Neuronal stem cell (in vitro differentiated cells): ENCODE data around the gene PSORS1C2.
"Not testable (repeated sequence)": the region's sequence is repeated elsewhere in the genome, so short reads cannot be mapped to it uniquely, and the experiment has no call there.

ENCODE experiments used
- DNase-seq: peaks from one replicate; pipeline ENCODE4 v3.0.0-alpha.2; 2013; ENCODE audit warnings: low spot score
- H2AFZ ChIP-seq: one replicate; pipeline ENCODE4 v1.6.1; 2013; ENCODE audit warnings: mild to moderate bottlenecking, low read length, inconsistent platforms
- H2AK5ac ChIP-seq: 2 replicates; pipeline ENCODE4 v1.6.1; 2013; ENCODE audit warnings: low read depth, mild to moderate bottlenecking, inconsistent platforms, low read length, moderate library complexity, mixed read lengths
- H2BK120ac ChIP-seq: 2 replicates; pipeline ENCODE4 v1.6.1; 2013; ENCODE audit warnings: low read depth, mild to moderate bottlenecking, inconsistent platforms, low read length, moderate library complexity, mixed read lengths
- H2BK12ac ChIP-seq: one replicate; pipeline ENCODE4 v1.6.1; 2013; ENCODE audit warnings: low read length, inconsistent platforms
- H2BK15ac ChIP-seq: 2 replicates; pipeline ENCODE4 v1.6.1; 2013; ENCODE audit warnings: mild to moderate bottlenecking, low read length, inconsistent platforms, mixed read lengths
- H2BK5ac ChIP-seq: one replicate; pipeline ENCODE4 v1.6.1; 2013; ENCODE audit warnings: inconsistent platforms, mild to moderate bottlenecking, low read length, moderate library complexity
- H3K14ac ChIP-seq: one replicate; pipeline ENCODE4 v1.6.1; 2013; ENCODE audit warnings: low read length, inconsistent platforms
- H3K18ac ChIP-seq: 2 replicates; pipeline ENCODE4 v1.6.1; 2013; ENCODE audit warnings: low read length, inconsistent platforms
- H3K23ac ChIP-seq: 2 replicates; pipeline ENCODE4 v1.6.1; 2013; ENCODE audit warnings: low read depth, mild to moderate bottlenecking, mixed read lengths, low read length, inconsistent platforms; ENCODE audit not compliant: poor library complexity
- H3K27ac ChIP-seq: replicated peaks from 3 replicates; pipeline ENCODE4 v1.5.1; 2013; ENCODE audit warnings: low read length, inconsistent platforms
- H3K27me3 ChIP-seq, 3 experiments: 2 replicates each; pipeline ENCODE4 v1.6.1; 2013; ENCODE audit warnings: low read length in 3 of 3, mild to moderate bottlenecking in 2 of 3, inconsistent platforms in 1 of 3, low read depth in 1 of 3, mixed read lengths in 1 of 3, moderate library complexity in 1 of 3; ENCODE audit not compliant: control insufficient read depth in 3 of 3, insufficient read depth in 3 of 3
- H3K36me3 ChIP-seq, 2 donors: replicated peaks in 1 of 2; 2 replicates each; pipeline ENCODE4 v1.6.1; 2013; ENCODE audit warnings: low read length in 2 of 2; ENCODE audit not compliant: control insufficient read depth in 2 of 2, insufficient read depth in 2 of 2
- H3K4ac ChIP-seq: 2 replicates; pipeline ENCODE4 v1.6.1; 2013; ENCODE audit warnings: inconsistent platforms, mild to moderate bottlenecking, low read length, moderate library complexity
- H3K4me1 ChIP-seq, 2 donors: 1 replicate in 1 of 2; 2 replicates in 1 of 2; pipeline ENCODE4 v1.6.1; 2013; ENCODE audit warnings: low read length in 2 of 2, low read depth in 1 of 2; ENCODE audit not compliant: control insufficient read depth in 2 of 2, insufficient read depth in 1 of 2
- H3K4me2 ChIP-seq: one replicate; pipeline ENCODE4 v1.6.1; 2013; ENCODE audit warnings: mild to moderate bottlenecking, low read length, inconsistent platforms; ENCODE audit not compliant: insufficient read depth, poor library complexity, severe bottlenecking
- H3K4me3 ChIP-seq, 2 donors: 2 replicates each; pipeline ENCODE4 v1.5.1; 2013; ENCODE audit warnings: low read length in 2 of 2, mild to moderate bottlenecking in 2 of 2, inconsistent platforms in 1 of 2, moderate library complexity in 1 of 2
- H3K79me1 ChIP-seq: one replicate; pipeline ENCODE4 v1.6.1; 2013; ENCODE audit warnings: low read depth, mild to moderate bottlenecking, inconsistent platforms, low read length, moderate library complexity
- H3K9ac ChIP-seq: one replicate; pipeline ENCODE4 v1.6.1; 2013; ENCODE audit warnings: mild to moderate bottlenecking, low read depth, low read length, inconsistent platforms; ENCODE audit not compliant: poor library complexity
- H3K9me3 ChIP-seq, 2 donors: replicated peaks in 1 of 2; 2 replicates each; pipeline versions ENCODE3 to v1.6.1; 2013; ENCODE audit warnings: low read length in 2 of 2, mild to moderate bottlenecking in 2 of 2, inconsistent platforms in 1 of 2, low read depth in 1 of 2, mixed read lengths in 1 of 2, moderate library complexity in 1 of 2; ENCODE audit not compliant: control insufficient read depth in 2 of 2, insufficient read depth in 1 of 2
- H4K8ac ChIP-seq: one replicate; pipeline ENCODE4 v1.6.1; 2013; ENCODE audit warnings: low read depth, mild to moderate bottlenecking, inconsistent platforms, low read length, moderate library complexity
- H4K91ac ChIP-seq: one replicate; pipeline ENCODE4 v1.6.1; 2013; ENCODE audit warnings: low read length, low read depth, mild to moderate bottlenecking, inconsistent platforms; ENCODE audit not compliant: poor library complexity
- WGBS, 2 donors: extraction: QIAGEN DNeasy Blood & Tissue Kit; methylation state at CpG; one replicate each; pipeline ENCODE4 v1.1.7; 2013; ENCODE audit warnings: missing lambda C conversion rate in 2 of 2, mixed read lengths in 1 of 2; ENCODE audit not compliant: insufficient read length in 2 of 2, insufficient replicate concordance in 1 of 2; ENCODE audit errors: extremely low coverage in 2 of 2; 5-methylcytosine and 5-hydroxymethylcytosine counted together

The PSORS1C2 gene

GRCh38 chr6:31170600-31170881 lies 31.7 kb upstream of the PSORS1C2 start, which contains the start of gene POU5F1:
POU5F1 (minus strand) TSS chr6:31170682; CDS start chr6:31170620, 62 bp downstream.
- H2BK120ac ChIP-seq: no peak within 1 kb of the TSS
- H3K79me1 ChIP-seq: no peaks in the 10 kb centered on the region
- H2BK12ac ChIP-seq: no peak within 1 kb of the TSS
- H3K27ac ChIP-seq: no peak within 1 kb of the TSS
- no peak for DNase-seq
- no peak within 1 kb of the TSS for H3K4me3 ChIP-seq
- H2BK5ac ChIP-seq: no peak within 1 kb of the TSS
- H2AK5ac ChIP-seq: peak within 1 kb of the TSS; percentile 73
- H3K9me3 ChIP-seq: no peaks in the 10 kb centered on the region
- H3K18ac ChIP-seq: no peak within 1 kb of the TSS
- peak within 1 kb of the TSS; percentile 89 for H2AFZ ChIP-seq
- H3K9ac ChIP-seq: no peak within 1 kb of the TSS
- H4K8ac ChIP-seq: no peak within 1 kb of the TSS
- H2BK15ac ChIP-seq: peak within 1 kb of the TSS; percentile 56
- WGBS, 2 donors: no CpG with 5 or more reads among the region's 9 CpGs
- H3K27me3 ChIP-seq: peaks cover 0 to 5% (median 2%) of the 10 kb centered on the region in 3 experiments
- H4K91ac ChIP-seq: no peak within 1 kb of the TSS
- H3K4me1 ChIP-seq: peaks cover 10 to 12% of the 10 kb centered on the region in 2 donors
- no peak within 1 kb of the TSS for H3K4me2 ChIP-seq
- H3K14ac ChIP-seq: no peak within 1 kb of the TSS
- no peaks in the 10 kb centered on the region for H3K36me3 ChIP-seq
- H3K4ac ChIP-seq: no peak within 1 kb of the TSS
- H3K23ac ChIP-seq: peak within 1 kb of the TSS; percentile 77

- not testable (repeated sequence) for H3K27ac ChIP-seq, H4K8ac ChIP-seq, H3K4me3 ChIP-seq, H2BK120ac ChIP-seq, H3K4ac ChIP-seq, H2AFZ ChIP-seq, H3K27me3 ChIP-seq, H3K9ac ChIP-seq, H4K91ac ChIP-seq, H3K36me3 ChIP-seq, H3K4me2 ChIP-seq, H3K14ac ChIP-seq, DNase-seq, H3K9me3 ChIP-seq, H3K79me1 ChIP-seq, H3K18ac ChIP-seq, H2BK5ac ChIP-seq, H2AK5ac ChIP-seq, H2BK12ac ChIP-seq
- Histone ChIP-seq H3K23ac (peak overlapping the region; percentile 77), H2BK15ac (peak overlapping the region; percentile 16), H3K4me1 (peaks cover 10 to 12% of the 10 kb centered on the region in 2 donors)
- WGBS, 2 donors: no CpG with 5 or more reads among the region's 23 CpGs
Observed at GRCh38 chr6:31169858-31170599, 31.2 kb upstream of the PSORS1C2 start.

GRCh38 chr6:31169123-31169857 lies 30.4 kb upstream of the PSORS1C2 start:
- Histone ChIP-seq H3K4me3 (no peak overlapping the region), H3K79me1 (no peaks in the 10 kb centered on the region), H3K9ac (no peak overlapping the region), H3K27ac (no peak overlapping the region), H2BK15ac (peak overlapping the region; percentile 16), H2BK12ac (no peak overlapping the region), H2BK120ac (no peak overlapping the region), H3K14ac (no peak overlapping the region), H2AK5ac (no peak overlapping the region), H3K4ac (no peak overlapping the region), H3K4me1 (peaks cover 10 to 12% of the 10 kb centered on the region in 2 donors), H2AFZ (no peak overlapping the region), H3K36me3 (no peaks in the 10 kb centered on the region), H4K91ac (no peak overlapping the region), H3K18ac (no peak overlapping the region), H3K23ac (no peak overlapping the region), H3K27me3 (peaks cover 0 to 5% (median 2%) of the 10 kb centered on the region in 3 experiments), H3K9me3 (no peaks in the 10 kb centered on the region), H3K4me2 (no peak overlapping the region), H4K8ac (no peak overlapping the region), H2BK5ac (no peak overlapping the region)
- no peak for DNase-seq
- no CpG with 5 or more reads among the region's 10 CpGs for WGBS, 2 donors

- no peaks in the 10 kb centered on the region for H3K9me3 ChIP-seq
Observed at GRCh38 chr6:31168606-31169005, 29.7 kb upstream of the PSORS1C2 start.

More at GRCh38 chr6:31168606-31169005, 29.7 kb upstream of the PSORS1C2 start:
- no peak overlapping the region for H2BK15ac ChIP-seq
- H2AFZ ChIP-seq: no peak overlapping the region
- H4K91ac ChIP-seq: no peak overlapping the region
- H3K36me3 ChIP-seq: no peaks in the 10 kb centered on the region
- no peak overlapping the region for H3K18ac ChIP-seq
- no peak overlapping the region for H3K4ac ChIP-seq
- H3K14ac ChIP-seq: no peak overlapping the region
- no peak overlapping the region for H3K4me2 ChIP-seq
- no peak overlapping the region for H3K23ac ChIP-seq
- no CpG with 5 or more reads among the region's 3 CpGs for WGBS, 2 donors
- H2BK12ac ChIP-seq: no peak overlapping the region
- no peak for DNase-seq
- no peak overlapping the region for H3K27ac ChIP-seq
- H3K4me3 ChIP-seq: no peak overlapping the region
- H3K79me1 ChIP-seq: no peaks in the 10 kb centered on the region
- no peak overlapping the region for H2BK5ac ChIP-seq
- peaks cover 0 to 5% (median 2%) of the 10 kb centered on the region in 3 experiments for H3K27me3 ChIP-seq
- no peak overlapping the region for H2BK120ac ChIP-seq
- H3K4me1 ChIP-seq: peaks cover 10 to 12% of the 10 kb centered on the region in 2 donors
- H3K9ac ChIP-seq: no peak overlapping the region
- no peak overlapping the region for H2AK5ac ChIP-seq
- H4K8ac ChIP-seq: no peak overlapping the region
